ENCODE results near the gene TINAGL1.

Gene TINAGL1

GRCh38 chr1:31628931-31629556 lies 52.7 kb downstream of the TINAGL1 start:
- FAIRE-seq = no peak

- no peak for FAIRE-seq
Observed at GRCh38 chr1:31632649-31633048, 56.3 kb downstream of the TINAGL1 start.

GRCh38 chr1:31633117-31633516 lies 56.8 kb downstream of the TINAGL1 start:
- FAIRE-seq = no peak

Data from endometrium (tissue), 2 donors.